Effector memory CD4-positive, alpha-beta T cell (primary cell): ENCODE data around the gene IVL.

Experiments
- DNase-seq, 3 donors: peaks; one replicate each; pipeline ENCODE4 v3.0.0-alpha.2; 2020
- H3K27ac ChIP-seq: 2 replicates; pipeline ENCODE4 v1.7.0; 2013; ENCODE audit warnings: mild to moderate bottlenecking, low read length, moderate library complexity; ENCODE audit not compliant: insufficient read depth, poor library complexity, severe bottlenecking
- H3K27me3 ChIP-seq: replicated peaks from 2 replicates; pipeline ENCODE4 v1.7.0; 2013; ENCODE audit warnings: mild to moderate bottlenecking, low read length; ENCODE audit not compliant: insufficient read depth, control insufficient read depth, poor library complexity, severe bottlenecking
- H3K36me3 ChIP-seq: 2 replicates; pipeline ENCODE4 v1.7.0; 2013; ENCODE audit warnings: mild to moderate bottlenecking, low read length, moderate library complexity; ENCODE audit not compliant: control insufficient read depth, insufficient read depth
- H3K4me1 ChIP-seq: 2 replicates; pipeline ENCODE4 v1.7.0; 2013; ENCODE audit warnings: low read length, mild to moderate bottlenecking; ENCODE audit not compliant: control insufficient read depth, insufficient read depth, poor library complexity, severe bottlenecking
- H3K4me3 ChIP-seq: 2 replicates; pipeline ENCODE4 v1.7.0; 2013; ENCODE audit warnings: low read length, low read depth, mild to moderate bottlenecking; ENCODE audit not compliant: insufficient read depth, poor library complexity, severe bottlenecking
- H3K9me3 ChIP-seq: 2 replicates; pipeline ENCODE4 v1.7.0; 2013; ENCODE audit warnings: mild to moderate bottlenecking, low read length, moderate library complexity; ENCODE audit not compliant: control insufficient read depth

Gene IVL

GRCh38 chr1:152873495-152873894, 34.9 kb upstream of the IVL start:
- no peak overlapping the region for H3K27ac ChIP-seq
- H3K4me1 ChIP-seq = no peaks in the 10 kb centered on the region
- no peak overlapping the region for H3K4me3 ChIP-seq
- no peaks in the 10 kb centered on the region for H3K36me3 ChIP-seq
- no peak for DNase-seq
- H3K9me3 ChIP-seq = no peaks in the 10 kb centered on the region
- no peaks in the 10 kb centered on the region for H3K27me3 ChIP-seq

DNA sequence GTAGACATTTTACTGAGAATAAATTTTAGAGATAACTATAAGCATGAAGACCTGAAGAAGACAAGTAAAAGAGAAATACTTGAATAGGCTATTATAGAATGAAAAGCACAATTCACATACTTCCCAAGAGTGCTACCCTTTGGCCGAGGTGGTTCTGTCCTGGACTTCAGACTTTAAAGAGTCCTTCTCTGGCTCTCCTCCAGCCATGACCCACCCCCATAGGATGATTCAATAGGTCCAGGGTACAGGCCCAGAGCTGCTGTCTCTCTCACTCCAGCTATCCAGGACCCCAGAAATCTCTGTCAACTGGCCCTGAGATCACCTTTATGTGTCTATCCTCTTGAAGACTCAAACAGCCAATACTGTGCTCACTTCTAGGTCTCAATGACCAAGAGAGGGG, 31.5 kb upstream of the IVL start:
- Histone ChIP-seq H3K36me3 (no peaks in the 10 kb centered on the region), H3K27me3 (no peaks in the 10 kb centered on the region), H3K27ac (no peak overlapping the region), H3K4me1 (no peaks in the 10 kb centered on the region), H3K9me3 (no peaks in the 10 kb centered on the region), H3K4me3 (no peak overlapping the region)
- DNase-seq = no peak

- no peaks in the 10 kb centered on the region for H3K36me3 ChIP-seq
- no peaks in the 10 kb centered on the region for H3K4me1 ChIP-seq
- H3K9me3 ChIP-seq = no peaks in the 10 kb centered on the region
- H3K27ac ChIP-seq = no peak within 1 kb of the TSS
- no peak for DNase-seq
- H3K27me3 ChIP-seq = no peaks in the 10 kb centered on the region
- no peak within 1 kb of the TSS for H3K4me3 ChIP-seq
Observed at GRCh38 chr1:152878042-152878441, 30.3 kb upstream of the IVL start, which contains the start of gene SMCP. Gene SMCP, plus strand, starts transcription at chr1:152878322. Its CDS starts 6,101 bp downstream, at chr1:152884423.

GRCh38 chr1:152879559-152880198, 28.7 kb upstream of the IVL start:
- Histone ChIP-seq H3K4me3 (no peak overlapping the region), H3K36me3 (no peaks in the 10 kb centered on the region), H3K4me1 (no peaks in the 10 kb centered on the region), H3K27me3 (no peaks in the 10 kb centered on the region), H3K27ac (no peak overlapping the region), H3K9me3 (no peaks in the 10 kb centered on the region)
- DNase-seq = no peak

DNA sequence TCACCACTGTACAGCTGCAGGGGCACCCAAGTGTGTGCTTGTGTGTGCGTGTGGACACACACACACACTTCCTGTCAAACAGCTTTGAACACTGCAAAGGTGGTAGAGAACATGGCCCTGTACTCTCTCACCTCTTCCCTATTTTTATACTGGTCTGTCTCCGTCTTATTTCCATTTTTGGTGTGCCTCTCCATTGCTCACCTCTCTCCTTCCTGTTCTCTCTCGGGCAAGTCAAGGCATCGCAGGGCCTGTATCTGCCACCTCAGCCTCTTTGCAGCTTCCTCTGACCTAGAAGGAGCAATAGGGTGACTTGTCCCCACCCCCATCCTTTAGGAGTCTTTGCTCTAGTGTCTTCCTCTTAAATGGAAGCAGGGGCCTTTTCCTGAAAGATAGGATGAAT, 28.0 kb upstream of the IVL start:
- Histone ChIP-seq H3K27ac (no peak overlapping the region), H3K9me3 (no peaks in the 10 kb centered on the region), H3K27me3 (no peaks in the 10 kb centered on the region), H3K36me3 (no peaks in the 10 kb centered on the region), H3K4me1 (no peaks in the 10 kb centered on the region), H3K4me3 (no peak overlapping the region)
- no peak for DNase-seq

DNA sequence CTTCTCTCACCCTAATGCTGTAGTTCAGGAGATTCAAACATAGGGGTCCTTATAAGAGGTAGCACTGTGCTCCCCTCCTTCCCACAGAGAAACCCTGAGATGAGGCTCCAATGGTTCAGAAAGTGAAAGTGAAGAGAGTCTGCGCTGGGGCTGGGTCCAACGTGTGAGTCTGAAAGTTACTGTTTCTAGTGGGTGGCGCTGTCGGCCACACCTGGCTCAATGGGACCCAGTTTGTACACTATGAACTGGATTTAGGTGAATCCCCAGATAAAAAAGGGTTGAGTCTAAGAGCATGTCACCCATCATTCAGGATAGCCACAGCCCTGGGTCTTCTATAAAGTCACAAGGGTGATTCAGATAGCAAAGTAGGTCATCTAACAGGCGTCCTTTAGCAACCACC, 27.4 kb upstream of the IVL start:
- Histone ChIP-seq H3K27ac (no peak overlapping the region), H3K4me1 (no peaks in the 10 kb centered on the region), H3K27me3 (no peaks in the 10 kb centered on the region), H3K36me3 (no peaks in the 10 kb centered on the region), H3K4me3 (no peak overlapping the region), H3K9me3 (no peaks in the 10 kb centered on the region)
- no peak for DNase-seq

GRCh38 chr1:152884085-152884484, 24.3 kb upstream of the IVL start:
- Histone ChIP-seq H3K36me3 (no peaks in the 10 kb centered on the region), H3K4me1 (no peaks in the 10 kb centered on the region)

GRCh38 chr1:152884506-152884905, 23.8 kb upstream of the IVL start:
- Histone ChIP-seq H3K27me3 (no peaks in the 10 kb centered on the region), H3K4me1 (no peaks in the 10 kb centered on the region), H3K9me3 (no peaks in the 10 kb centered on the region), H3K4me3 (no peak overlapping the region), H3K36me3 (no peaks in the 10 kb centered on the region), H3K27ac (no peak overlapping the region)
- DNase-seq = no peak

More at GRCh38 chr1:152884085-152884484, 24.3 kb upstream of the IVL start:
- H3K4me3 ChIP-seq = no peak overlapping the region
- no peak for DNase-seq
- H3K27me3 ChIP-seq = no peaks in the 10 kb centered on the region
- no peak overlapping the region for H3K27ac ChIP-seq
- H3K9me3 ChIP-seq = no peaks in the 10 kb centered on the region

- Histone ChIP-seq H3K4me1 (no peaks in the 10 kb centered on the region), H3K36me3 (no peaks in the 10 kb centered on the region), H3K27me3 (no peaks in the 10 kb centered on the region), H3K9me3 (no peaks in the 10 kb centered on the region), H3K4me3 (no peak overlapping the region), H3K27ac (no peak overlapping the region)
- DNase-seq = no peak
Observed at GRCh38 chr1:152884966-152885624, 23.3 kb upstream of the IVL start.

DNA sequence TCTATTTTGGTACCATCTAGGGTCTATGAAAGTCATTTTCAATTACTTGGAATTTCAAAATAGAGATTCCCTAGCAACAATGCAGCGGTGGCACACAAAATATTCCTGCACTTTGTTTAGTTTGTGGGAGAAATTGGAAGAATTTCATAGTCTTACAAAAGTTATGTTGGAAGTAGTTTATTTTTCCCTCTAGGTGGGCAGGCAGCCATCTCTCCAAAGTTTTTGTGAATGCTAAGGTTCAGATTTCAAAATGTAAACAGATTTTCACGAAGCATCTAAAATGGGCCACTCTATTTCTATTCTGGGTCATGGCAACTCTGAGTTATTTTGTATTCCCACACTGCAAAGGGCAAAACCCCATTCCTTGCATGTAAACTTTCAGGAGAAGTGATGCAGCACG, 22.3 kb upstream of the IVL start:
- H3K27ac ChIP-seq = no peak overlapping the region
- no peak overlapping the region for H3K4me3 ChIP-seq
- DNase-seq = no peak
- no peaks in the 10 kb centered on the region for H3K4me1 ChIP-seq
- no peaks in the 10 kb centered on the region for H3K27me3 ChIP-seq
- no peaks in the 10 kb centered on the region for H3K36me3 ChIP-seq
- H3K9me3 ChIP-seq = no peaks in the 10 kb centered on the region
